IPS-18c (cell line): ENCODE measurements around the gene EFL1.

ENCODE experiments used
- H3K4me3 ChIP-seq: 2 replicates; pipeline ENCODE4 v1.7.0; 2013; ENCODE audit warnings: low read depth, mild to moderate bottlenecking, low read length, moderate library complexity; ENCODE audit not compliant: insufficient read depth
- H3K9me3 ChIP-seq: one replicate; pipeline ENCODE4 v1.6.1; 2013; ENCODE audit warnings: mild to moderate bottlenecking, low read length, moderate library complexity; ENCODE audit not compliant: control insufficient read depth, insufficient read depth

Gene EFL1

GRCh38 chr15:82143390-82144385 is 118.8 kb downstream of the EFL1 start:
- H3K4me3 ChIP-seq, result no peak overlapping the region
- no peaks in the 10 kb centered on the region for H3K9me3 ChIP-seq

- H3K9me3 ChIP-seq, result no peaks in the 10 kb centered on the region
Observed at GRCh38 chr15:82140886-82141285, 121.6 kb downstream of the EFL1 start.

DNA sequence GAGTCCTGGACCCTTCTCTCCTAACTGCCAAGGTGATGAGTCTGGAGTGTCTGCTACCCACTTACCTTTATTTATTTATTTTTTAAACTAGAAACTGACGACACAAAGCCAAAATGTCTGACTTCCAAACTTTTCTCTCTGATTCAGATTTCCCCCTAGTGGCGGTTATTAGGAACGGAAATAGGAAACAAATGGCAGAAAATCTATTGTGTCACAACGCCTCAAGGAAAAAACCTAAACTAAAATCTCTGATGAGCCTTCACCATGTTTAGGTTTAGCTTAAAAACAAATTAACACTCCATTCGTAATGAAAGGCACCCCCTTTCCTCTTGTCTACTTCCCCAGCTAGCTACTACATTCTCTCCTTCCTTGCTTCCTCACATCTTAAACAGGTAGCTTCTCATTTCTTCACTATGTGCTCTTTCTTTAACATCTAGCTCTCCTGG is 122.7 kb downstream of the EFL1 start:
- H3K4me3 ChIP-seq, result no peak overlapping the region
- no peaks in the 10 kb centered on the region for H3K9me3 ChIP-seq

More at GRCh38 chr15:82140886-82141285, 121.6 kb downstream of the EFL1 start:
- H3K4me3 ChIP-seq, result no peak overlapping the region

- Histone ChIP-seq H3K4me3 (no peak overlapping the region), H3K9me3 (no peaks in the 10 kb centered on the region)
Observed at GRCh38 chr15:82138306-82138705, 124.2 kb downstream of the EFL1 start.

DNA sequence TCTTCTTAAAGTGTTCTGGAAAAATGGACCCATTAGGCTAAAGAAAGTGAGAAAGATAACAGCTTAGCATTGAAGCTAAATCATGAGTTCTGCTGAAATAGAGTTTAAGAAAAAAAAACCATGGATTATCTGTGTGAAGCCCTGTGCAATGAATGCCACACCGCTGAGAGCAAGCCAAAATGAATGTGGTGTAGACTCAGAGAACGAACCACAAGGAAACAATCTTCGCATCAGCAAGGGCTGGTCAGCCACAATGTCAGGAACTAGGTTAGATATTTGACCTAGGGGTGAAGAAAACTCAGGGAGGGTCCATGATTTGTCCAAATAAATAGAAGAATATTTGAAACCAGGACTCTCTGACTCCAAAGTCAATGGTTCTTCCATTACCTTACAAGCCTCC is 125.3 kb downstream of the EFL1 start:
- Histone ChIP-seq H3K9me3 (no peaks in the 10 kb centered on the region), H3K4me3 (no peak overlapping the region)

DNA sequence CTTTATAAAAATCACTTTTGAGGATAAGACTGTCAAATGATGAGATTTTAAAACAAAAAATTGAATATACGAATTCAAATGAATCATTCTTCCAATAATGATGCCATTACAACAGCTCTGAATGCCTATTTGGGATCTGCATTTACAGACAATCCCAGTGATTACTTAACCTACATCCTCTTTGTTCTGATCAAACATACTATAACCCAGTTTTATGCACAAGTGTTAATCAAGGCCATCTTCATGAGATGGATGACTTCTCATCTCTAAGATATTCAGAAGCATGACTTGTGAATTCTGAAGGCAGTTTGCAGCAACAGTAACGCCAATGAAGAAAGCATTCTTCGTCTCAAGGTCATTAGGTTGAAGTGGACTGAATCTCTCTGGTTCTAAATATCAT is 126.4 kb downstream of the EFL1 start:
- Histone ChIP-seq H3K9me3 (no peaks in the 10 kb centered on the region), H3K4me3 (no peak overlapping the region)

DNA sequence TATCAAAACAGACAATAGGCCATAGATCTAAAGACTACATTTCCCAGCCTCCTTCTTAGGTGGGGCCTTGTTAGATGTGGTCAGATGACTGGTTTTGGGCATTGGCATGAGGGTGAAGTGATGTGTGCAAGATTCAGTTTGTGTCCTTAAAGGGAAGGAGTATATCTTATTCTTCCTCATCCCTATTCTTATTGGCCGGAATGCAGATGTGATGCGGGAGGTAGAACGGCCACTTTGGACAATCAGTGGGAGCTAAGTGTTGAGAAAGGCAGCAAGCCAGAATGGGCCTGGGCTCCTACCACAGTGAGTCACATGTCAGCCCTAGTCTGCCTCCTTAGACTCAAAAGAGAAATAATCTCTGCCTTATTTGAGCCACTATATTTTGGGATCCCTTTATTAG is 126.9 kb downstream of the EFL1 start:
- Histone ChIP-seq H3K4me3 (no peak overlapping the region), H3K9me3 (no peaks in the 10 kb centered on the region)

- no peaks in the 10 kb centered on the region for H3K9me3 ChIP-seq
- H3K4me3 ChIP-seq, result no peak overlapping the region
Observed at GRCh38 chr15:82134461-82134860, 128.1 kb downstream of the EFL1 start.

DNA sequence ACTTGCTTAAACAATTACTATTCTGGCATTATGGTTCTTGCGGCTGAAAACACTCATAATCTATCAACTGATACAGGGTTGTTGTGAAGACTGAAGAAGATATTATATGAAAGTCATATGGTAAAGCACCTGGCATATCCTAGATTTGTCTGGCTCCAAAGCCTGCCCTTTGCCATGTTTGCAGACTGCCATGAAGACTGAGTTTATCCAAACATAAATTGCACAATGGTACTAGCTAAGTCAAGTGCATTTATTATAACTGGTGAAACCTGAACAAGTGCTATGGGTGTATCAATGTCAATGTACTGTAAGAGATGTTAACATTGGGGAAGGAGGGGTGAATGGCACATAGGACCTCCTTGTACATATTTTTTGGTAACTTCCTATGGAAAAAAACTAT is 129.3 kb downstream of the EFL1 start:
- no peak overlapping the region for H3K4me3 ChIP-seq

DNA sequence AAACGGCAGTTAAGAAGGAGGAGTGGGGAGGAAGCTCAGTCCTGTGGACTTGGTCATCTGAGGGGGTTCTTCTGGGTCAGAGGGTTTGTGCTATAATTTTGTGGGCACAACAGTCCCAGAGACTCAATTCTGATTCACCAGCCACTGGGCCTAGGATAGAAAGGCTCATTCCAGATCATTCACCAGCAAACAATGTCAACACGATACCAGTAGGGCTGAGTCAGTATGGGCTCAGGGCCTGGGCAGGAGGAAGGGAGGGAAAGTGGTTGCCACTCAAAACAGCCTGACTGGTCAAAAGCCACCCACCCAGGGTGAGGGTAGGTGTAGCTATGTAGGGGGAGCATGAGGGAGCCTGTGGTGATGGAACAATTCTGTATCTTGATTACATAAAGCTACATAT is 129.8 kb downstream of the EFL1 start:
- no peak overlapping the region for H3K4me3 ChIP-seq

More for the DNA sequence above, 129.3 kb downstream of the EFL1 start:
- H3K9me3 ChIP-seq, result no peaks in the 10 kb centered on the region

DNA sequence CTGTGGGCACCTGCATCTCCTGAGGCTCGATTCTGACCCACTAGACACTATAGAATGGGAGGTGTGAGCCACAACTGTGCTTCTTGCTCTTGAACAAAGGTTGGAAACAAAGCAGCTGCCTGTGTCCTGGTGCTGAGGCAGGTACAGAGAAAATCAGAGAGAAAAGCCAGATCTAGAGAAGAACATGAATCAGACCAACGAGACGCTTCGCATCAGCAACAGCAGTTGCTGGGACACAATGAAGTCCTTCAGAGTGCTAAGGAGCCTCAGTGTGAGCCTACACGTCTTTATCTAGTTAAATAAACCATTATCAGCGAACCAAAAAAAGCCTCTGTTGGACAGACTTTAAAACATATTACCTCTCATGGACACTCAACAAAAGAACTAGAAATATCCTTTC is 130.4 kb downstream of the EFL1 start:
- Histone ChIP-seq H3K4me3 (no peak overlapping the region), H3K9me3 (no peaks in the 10 kb centered on the region)

More for the DNA sequence above, 129.8 kb downstream of the EFL1 start:
- no peaks in the 10 kb centered on the region for H3K9me3 ChIP-seq

DNA sequence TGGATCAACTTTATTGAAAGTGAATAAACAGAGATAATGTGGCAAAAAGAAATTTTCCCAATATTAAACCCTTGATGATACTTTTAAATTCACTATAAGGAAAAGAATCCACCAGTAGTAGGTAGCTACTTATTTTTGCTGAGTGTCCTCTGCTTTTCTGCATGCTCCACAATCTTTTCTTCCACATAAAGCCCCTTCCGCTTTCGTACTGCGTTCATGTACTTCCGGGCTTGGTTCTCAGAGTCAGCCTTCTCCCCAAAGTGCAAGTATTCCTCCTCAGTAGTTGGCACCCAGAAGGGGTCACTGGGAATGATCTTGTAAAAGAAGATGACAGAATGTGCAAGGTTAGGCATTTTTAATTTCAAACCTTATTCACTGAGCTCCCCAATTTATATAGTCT is 132.3 kb downstream of the EFL1 start:
- Histone ChIP-seq H3K4me3 (no peak overlapping the region), H3K9me3 (no peaks in the 10 kb centered on the region)

- no peaks in the 10 kb centered on the region for H3K9me3 ChIP-seq
- no peak overlapping the region for H3K4me3 ChIP-seq
Observed at GRCh38 chr15:82129761-82130160, 132.8 kb downstream of the EFL1 start.

DNA sequence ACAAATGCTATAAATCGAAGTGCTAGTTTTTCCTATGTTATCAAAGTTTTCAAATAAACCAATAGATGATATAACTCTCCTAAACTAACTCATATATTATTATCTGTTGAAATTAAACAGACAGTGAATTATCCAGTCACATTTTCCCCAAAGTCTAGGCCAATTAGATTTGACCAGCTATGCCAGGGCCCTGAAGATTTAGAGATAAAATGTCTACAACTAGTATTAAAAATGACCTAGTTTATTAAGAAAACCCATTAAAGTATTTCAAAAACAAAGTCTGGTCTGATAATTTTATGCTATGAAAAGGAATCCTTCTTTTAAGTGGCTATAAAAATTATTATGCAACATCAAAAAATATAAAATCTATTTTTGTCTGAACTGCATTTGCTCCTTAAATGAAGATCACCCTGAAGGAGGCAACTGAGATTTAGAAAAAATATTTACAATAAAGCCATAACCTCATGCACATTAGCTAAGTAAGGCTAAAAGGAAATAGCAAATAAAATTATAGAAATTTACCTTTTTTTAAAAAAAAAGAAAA is 133.3 kb downstream of the EFL1 start:
- no peak overlapping the region for H3K4me3 ChIP-seq
- H3K9me3 ChIP-seq, result no peaks in the 10 kb centered on the region

DNA sequence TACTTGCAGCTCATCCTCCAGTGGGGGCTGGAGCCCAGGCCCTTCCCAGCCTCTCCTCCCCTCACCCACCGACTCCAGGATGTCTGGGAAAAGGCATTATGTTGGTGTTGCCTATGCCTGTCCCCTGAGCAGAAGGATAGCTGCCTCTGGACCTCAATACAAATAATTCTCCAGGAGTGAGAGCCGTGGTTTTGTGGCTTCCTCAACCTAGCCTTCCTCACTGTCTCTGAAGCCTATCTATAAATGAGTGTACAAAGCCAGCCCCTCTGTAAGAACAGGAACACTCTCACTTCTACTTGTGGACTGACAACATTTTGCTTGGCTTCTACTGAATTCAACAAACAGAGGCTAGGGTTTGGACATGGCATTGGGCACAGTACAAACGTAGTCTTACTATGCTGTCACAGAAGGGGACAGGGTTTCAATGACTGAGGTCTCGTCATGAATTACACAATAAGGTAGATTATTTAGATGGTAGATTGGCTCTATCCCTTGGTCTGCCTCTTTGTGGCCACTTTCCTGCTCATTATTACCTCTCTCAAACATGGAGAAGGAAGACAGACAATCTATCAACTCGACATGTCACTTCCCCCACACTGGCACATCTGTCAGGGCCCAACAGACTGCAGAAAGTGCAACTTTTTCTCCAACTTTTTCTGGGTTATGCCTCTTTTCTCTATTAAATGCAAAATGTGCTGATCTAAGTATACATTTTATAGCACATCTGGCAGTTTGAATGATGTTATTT is 134.0 kb downstream of the EFL1 start:
- H3K4me3 ChIP-seq, result no peak overlapping the region
- H3K9me3 ChIP-seq, result no peaks in the 10 kb centered on the region

DNA sequence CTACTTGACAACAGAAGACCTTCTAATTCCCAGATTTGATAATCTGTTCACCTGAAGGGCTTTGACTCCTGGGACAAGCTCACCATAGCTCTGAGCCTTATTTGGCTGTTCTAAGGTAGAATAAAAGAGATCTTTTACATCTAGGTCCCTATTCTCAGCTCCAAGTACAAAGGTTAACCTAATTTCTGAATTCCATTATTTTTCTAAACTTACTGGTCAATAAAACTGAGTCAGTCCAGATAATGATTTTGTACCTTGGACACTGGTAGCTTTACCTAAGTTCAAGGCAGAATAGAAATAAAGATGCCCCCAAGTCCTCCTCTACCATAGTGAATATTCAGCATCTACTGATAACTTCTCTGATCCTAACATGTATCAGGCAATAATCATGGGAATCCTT is 135.0 kb downstream of the EFL1 start:
- Histone ChIP-seq H3K4me3 (no peak overlapping the region), H3K9me3 (no peaks in the 10 kb centered on the region)

GRCh38 chr15:82126346-82126745 is 136.2 kb downstream of the EFL1 start:
- Histone ChIP-seq H3K9me3 (no peaks in the 10 kb centered on the region), H3K4me3 (no peak overlapping the region)
